NT2/D1 (cell line): ENCODE data around the gene NTMT2.
"Not testable (repeated sequence)": the region's sequence is repeated elsewhere in the genome, so short reads cannot be mapped to it uniquely, and the experiment has no call there.

Experiments
- DNase-seq: peaks from one replicate; pipeline ENCODE4 v3.0.0-alpha.2; 2011; ENCODE audit warnings: low read depth, low spot score
- H3K27me3 ChIP-seq: 2 replicates; pipeline ENCODE4 v1.6.0; 2011; ENCODE audit warnings: mild to moderate bottlenecking; ENCODE audit not compliant: insufficient read length, insufficient read depth
- H3K36me3 ChIP-seq: 2 replicates; pipeline ENCODE4 v1.6.1; 2011; ENCODE audit warnings: mild to moderate bottlenecking, low read length, mixed read lengths; ENCODE audit not compliant: insufficient read depth, insufficient read length
- H3K4me1 ChIP-seq: 2 replicates; pipeline ENCODE4 v1.5.1; 2011; ENCODE audit not compliant: insufficient read depth, insufficient read length
- H3K4me3 ChIP-seq: 2 replicates; pipeline ENCODE4 v1.5.1; 2011; ENCODE audit warnings: low read depth; ENCODE audit not compliant: insufficient read length
- H3K9ac ChIP-seq: 2 replicates; pipeline ENCODE4 v1.6.0; 2011; ENCODE audit warnings: low read depth; ENCODE audit not compliant: insufficient read length
- H3K9me3 ChIP-seq: 2 replicates; pipeline ENCODE4 v1.5.1; 2011; ENCODE audit warnings: mild to moderate bottlenecking, low read length; ENCODE audit not compliant: insufficient read depth
- SUZ12 ChIP-seq: IDR thresholded peaks from 2 replicates; pipeline ENCODE4 v1.6.1; 2011; ENCODE audit not compliant: insufficient read length, insufficient read depth; ENCODE audit errors: extremely low read depth
- YY1 ChIP-seq: IDR thresholded peaks from 2 replicates; pipeline ENCODE4 v1.6.1; 2011; ENCODE audit not compliant: insufficient read length, insufficient read depth
- ZNF274 ChIP-seq: IDR thresholded peaks from 2 replicates; pipeline ENCODE4 v1.6.1; 2011; ENCODE audit warnings: mild to moderate bottlenecking, low read depth, low read length

The NTMT2 gene

DNA sequence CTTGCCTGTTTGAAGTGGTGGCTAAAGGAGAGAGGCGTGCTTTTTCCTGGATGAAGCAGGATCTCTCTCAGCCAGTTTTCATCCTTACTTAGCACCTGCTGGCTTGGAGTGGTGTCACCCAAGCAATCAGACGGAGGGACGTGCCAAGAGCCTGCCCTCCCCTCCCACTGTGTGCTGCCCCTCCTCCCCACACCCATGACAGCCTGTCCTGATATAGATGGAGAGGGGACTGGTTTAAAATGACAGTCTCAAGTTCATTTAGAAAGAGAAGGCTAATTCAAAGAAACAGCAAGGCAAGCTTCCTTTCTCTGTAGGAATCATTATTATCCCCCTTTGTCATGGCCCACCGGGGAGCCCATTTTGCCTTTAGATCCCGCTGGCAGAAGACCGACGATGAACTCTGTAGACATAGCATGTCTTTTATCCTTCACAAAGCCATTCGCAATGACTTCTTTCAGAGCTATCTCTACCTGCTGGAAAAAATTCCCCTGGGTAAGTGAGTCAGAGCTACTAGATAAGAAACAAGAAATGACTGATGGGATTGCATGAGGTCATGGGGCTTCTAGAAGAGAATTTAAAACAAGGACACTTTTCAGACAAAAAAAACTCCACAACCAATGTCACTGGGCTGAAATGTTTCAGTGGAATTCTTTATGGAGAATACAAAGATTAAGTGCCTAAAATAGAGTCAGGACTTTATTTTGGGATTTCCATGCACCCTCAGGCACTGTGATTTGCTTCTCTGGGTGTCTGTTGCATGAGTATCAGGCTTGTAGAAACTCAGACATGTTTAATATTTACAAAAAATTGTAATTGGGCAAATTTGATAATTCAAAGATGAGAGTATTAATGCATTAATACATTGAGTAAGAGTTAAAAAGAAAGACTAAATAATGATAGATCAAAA, at the start of gene NTMT2:
TSS of gene NTMT2 (plus strand) at position 190 of the 907 bp plus-strand sequence. CDS start at position 339, 149 bp downstream.
- DNase-seq: peak; percentile 94
- no peak within 1 kb of the TSS for H3K9ac ChIP-seq
- peaks cover 20% of the 10 kb centered on the region for H3K27me3 ChIP-seq
- no peaks in the 10 kb centered on the region for H3K36me3 ChIP-seq
- H3K9me3 ChIP-seq: peaks cover 10% of the 10 kb centered on the region
- no peak for TF ChIP-seq ZNF274
- TF ChIP-seq SUZ12: no peak
- no peak for TF ChIP-seq YY1
- no peak within 1 kb of the TSS for H3K4me3 ChIP-seq
- H3K4me1 ChIP-seq: no peaks in the 10 kb centered on the region

DNA sequence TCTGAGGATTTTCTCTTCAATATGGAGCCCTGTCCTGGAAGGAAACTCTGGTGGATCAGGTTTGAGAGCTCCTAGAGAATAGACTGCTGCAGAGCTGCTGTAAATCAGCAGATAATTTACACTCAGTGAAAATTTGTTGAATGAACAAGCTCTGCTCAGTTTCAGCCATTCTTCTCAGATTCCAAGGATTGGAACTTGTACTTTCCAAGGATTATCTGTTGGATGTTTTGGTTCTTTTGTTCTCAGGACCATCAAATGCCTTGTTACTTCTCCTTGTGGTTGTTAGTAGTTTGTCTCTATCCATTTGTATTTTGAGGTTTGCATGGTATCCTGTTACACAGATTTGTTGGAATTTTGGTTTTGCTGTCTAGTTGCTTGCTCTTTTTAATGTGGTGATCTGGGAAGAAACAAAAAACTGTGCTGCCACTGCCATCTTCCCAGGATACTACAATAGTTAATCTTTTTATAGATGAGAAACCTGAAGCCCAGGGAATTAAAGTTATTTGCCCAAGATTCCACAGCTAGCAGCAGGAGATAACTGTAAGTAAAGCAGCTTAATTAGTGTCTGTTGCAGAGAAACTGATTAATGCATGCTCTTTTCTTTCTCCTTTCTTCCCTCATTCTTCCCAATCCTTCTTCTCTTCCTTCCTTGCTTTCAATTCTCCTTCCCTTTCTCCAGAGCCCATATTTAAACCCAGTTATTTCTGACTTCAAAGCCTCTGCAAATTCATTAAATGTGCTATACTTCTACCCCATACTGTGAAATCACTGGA, 49.6 kb upstream of the NTMT2 start:
- Histone ChIP-seq H3K4me3 (no peak overlapping the region), H3K9ac (no peak overlapping the region), H3K36me3 (no peaks in the 10 kb centered on the region), H3K9me3 (peaks cover 12% of the 10 kb centered on the region; the same call in 1 of the 2 replicates), H3K4me1 (peaks cover 2% of the 10 kb centered on the region), H3K27me3 (no peaks in the 10 kb centered on the region)
- TF ChIP-seq SUZ12 (no peak), ZNF274 (no peak), YY1 (no peak)
- DNase-seq: no peak

DNA sequence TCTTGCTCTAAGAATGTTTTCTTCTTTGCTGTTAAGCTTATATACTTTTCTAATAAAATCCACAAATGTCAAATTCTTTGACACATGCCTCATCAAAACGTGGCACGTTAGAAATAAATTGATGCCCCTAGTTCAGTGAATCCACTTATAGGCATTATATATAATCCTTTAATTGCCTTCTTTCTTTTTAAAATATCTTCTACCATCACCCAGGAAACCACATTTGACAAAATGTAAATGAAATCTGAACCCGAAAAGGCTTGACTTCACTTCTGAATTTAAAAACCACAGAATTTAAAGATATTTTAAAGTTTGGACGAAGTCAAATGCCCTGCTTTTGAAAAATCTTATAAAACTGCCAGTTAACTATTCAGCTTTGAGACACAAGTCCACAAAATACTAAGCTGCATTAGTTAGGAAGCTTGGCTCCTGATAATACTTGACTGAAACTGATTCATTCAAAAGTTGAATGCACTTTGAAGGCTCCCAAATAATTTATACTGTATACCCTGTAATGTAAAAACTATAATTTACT, 48.9 kb upstream of the NTMT2 start:
- H3K36me3 ChIP-seq: no peaks in the 10 kb centered on the region
- H3K9me3 ChIP-seq: peaks cover 12% of the 10 kb centered on the region; the same call in 1 of the 2 replicates
- no peak overlapping the region for H3K4me3 ChIP-seq
- peaks cover 2% of the 10 kb centered on the region for H3K4me1 ChIP-seq
- TF ChIP-seq YY1: no peak
- no peak for TF ChIP-seq ZNF274
- TF ChIP-seq SUZ12: no peak
- no peak overlapping the region for H3K9ac ChIP-seq
- no peak for DNase-seq
- no peaks in the 10 kb centered on the region for H3K27me3 ChIP-seq

DNA sequence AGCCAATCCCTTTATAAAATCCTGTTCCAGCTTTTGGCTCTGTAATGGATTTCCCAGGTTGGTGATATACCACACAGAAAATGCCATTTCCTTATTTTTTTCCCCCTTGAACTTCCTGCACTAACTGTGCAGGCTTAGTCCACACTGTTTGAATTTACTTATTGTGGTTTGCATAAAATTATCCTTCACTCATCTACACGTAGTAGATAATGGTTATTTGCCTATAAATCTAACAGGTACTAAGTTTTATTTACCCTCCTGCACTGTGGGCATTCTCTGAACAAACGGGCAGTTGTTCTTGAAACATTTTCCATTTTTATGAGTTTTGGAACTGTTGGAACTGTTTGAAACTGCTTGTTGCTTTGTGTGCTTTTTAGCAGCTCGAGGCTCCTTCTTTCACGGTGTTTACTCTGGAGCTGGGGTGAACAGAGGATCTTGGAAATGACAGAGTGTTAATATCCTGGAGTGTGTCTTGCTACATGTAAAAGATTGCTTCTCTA, 48.3 kb upstream of the NTMT2 start:
- peaks cover 2% of the 10 kb centered on the region for H3K4me1 ChIP-seq
- H3K36me3 ChIP-seq: no peaks in the 10 kb centered on the region
- no peak overlapping the region for H3K9ac ChIP-seq
- TF ChIP-seq ZNF274 (no peak), YY1 (no peak), SUZ12 (no peak)
- H3K9me3 ChIP-seq: peaks cover 12% of the 10 kb centered on the region; the same call in 1 of the 2 replicates
- H3K27me3 ChIP-seq: no peaks in the 10 kb centered on the region
- H3K4me3 ChIP-seq: no peak overlapping the region
- DNase-seq: no peak

DNA sequence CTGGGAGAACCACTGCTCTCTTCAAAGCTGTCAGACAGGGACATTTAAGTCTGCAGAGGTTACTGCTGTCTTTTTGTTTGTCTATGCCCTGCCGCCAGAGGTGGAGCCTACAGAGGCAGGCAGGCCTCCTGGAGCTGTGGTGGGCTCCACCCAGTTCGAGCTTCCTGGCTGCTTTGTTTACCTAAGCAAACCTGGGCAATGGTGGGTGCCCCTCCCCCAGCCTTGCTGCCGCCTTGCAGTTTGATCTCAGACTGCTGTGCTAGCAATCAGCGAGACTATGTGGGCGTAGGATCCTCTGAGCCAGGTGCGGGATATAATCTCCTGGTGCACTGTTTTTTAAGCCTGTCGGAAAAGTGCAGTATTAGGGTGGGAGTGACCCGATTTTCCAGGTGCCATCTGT, 32.6 kb upstream of the NTMT2 start:
- not testable (repeated sequence) for H3K27me3 ChIP-seq, H3K36me3 ChIP-seq, H3K9ac ChIP-seq, H3K4me3 ChIP-seq, DNase-seq, H3K4me1 ChIP-seq
- H3K9me3 ChIP-seq: peaks cover 15% of the 10 kb centered on the region

DNA sequence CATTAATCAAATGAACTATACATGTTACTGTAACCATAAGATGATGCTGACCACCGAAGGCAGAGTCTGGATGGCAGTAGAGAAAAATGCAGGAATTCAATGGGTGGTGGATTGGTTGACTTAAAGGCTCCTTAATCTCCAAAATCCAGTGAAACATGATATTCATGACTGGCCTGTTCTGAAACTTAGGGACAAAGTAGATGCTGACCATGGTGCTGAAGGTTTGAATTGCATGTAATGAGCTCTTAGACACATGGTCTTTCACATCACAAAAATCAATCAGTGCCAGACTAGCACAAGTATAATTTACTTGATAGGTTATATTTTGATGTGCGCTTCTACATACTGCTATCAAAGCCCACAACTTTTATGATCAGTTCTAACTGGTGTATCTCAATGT, 30.9 kb upstream of the NTMT2 start:
- Histone ChIP-seq H3K4me3 (no peak overlapping the region), H3K36me3 (no peaks in the 10 kb centered on the region), H3K9me3 (peaks cover 15% of the 10 kb centered on the region), H3K9ac (no peak overlapping the region), H3K27me3 (no peaks in the 10 kb centered on the region), H3K4me1 (no peaks in the 10 kb centered on the region)
- no peak for TF ChIP-seq SUZ12
- TF ChIP-seq YY1: no peak
- no peak for TF ChIP-seq ZNF274
- DNase-seq: no peak

DNA sequence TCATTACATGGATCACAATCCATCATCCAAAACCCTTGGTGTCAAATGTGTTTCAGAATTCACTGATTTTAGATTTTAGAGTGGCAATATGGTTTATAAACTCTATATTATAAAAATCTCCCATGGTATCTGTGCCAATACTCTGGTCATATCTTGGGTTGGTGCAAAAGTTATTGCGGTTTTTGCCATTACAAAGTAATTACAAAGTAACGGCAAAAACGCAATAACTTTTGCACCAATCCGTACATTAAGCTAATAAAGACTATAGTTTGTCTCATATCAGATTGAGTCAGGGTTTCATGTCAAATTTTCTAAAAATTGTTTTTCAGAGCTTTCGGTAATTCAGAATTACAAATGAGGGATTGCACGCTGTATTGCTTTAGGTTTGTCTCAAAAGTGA, 23.4 kb upstream of the NTMT2 start:
- H3K36me3 ChIP-seq: no peaks in the 10 kb centered on the region
- H3K4me3 ChIP-seq: no peak overlapping the region
- no peak for TF ChIP-seq SUZ12
- no peak for TF ChIP-seq YY1
- peaks cover 9% of the 10 kb centered on the region; the same call in 1 of the 2 replicates for H3K9me3 ChIP-seq
- DNase-seq: no peak
- H3K27me3 ChIP-seq: no peaks in the 10 kb centered on the region
- H3K4me1 ChIP-seq: no peaks in the 10 kb centered on the region
- no peak overlapping the region for H3K9ac ChIP-seq
